DOHH2 (cell line): Measurements from ENCODE around the gene RAD52.
A peak's percentile ranks its signal among the peaks of the same experiment; 100 is the strongest.

ENCODE experiments used
- H3F3A ChIP-seq: fragments of 200-600 bp; sonication (generic), shearing (Covaris generic); 2 replicates; pipeline ENCODE4 v1.6.0; 2016; ENCODE audit warnings: antibody characterized with exemption, mild to moderate bottlenecking; ENCODE audit not compliant: control insufficient read depth, insufficient read depth
- H3K27ac ChIP-seq: fragments of 200-600 bp; sonication (generic); 2 replicates; pipeline ENCODE4 v1.5.1; 2014; ENCODE audit warnings: low read depth, mild to moderate bottlenecking, low read length, moderate library complexity
- H3K27me3 ChIP-seq: fragments of 200-600 bp; sonication (generic); 2 replicates; pipeline ENCODE4 v1.6.1; 2014; ENCODE audit warnings: mild to moderate bottlenecking, low read length, mixed read lengths; ENCODE audit not compliant: control insufficient read depth
- H3K36me3 ChIP-seq: fragments of 200-600 bp; sonication (generic); 2 replicates; pipeline ENCODE4 v1.6.1; 2014; ENCODE audit warnings: mild to moderate bottlenecking, low read length, moderate library complexity, mixed read lengths; ENCODE audit not compliant: control insufficient read depth
- H3K4me1 ChIP-seq: fragments of 200-600 bp; sonication (generic); 2 replicates; pipeline ENCODE4 v1.6.1; 2014; ENCODE audit warnings: mild to moderate bottlenecking, low read length, mixed read lengths; ENCODE audit not compliant: control insufficient read depth
- H3K4me2 ChIP-seq: fragments of 200-600 bp; sonication (generic); 2 replicates; pipeline ENCODE4 v1.6.0; 2014; ENCODE audit warnings: mild to moderate bottlenecking, low read length, moderate library complexity
- H3K4me3 ChIP-seq: fragments of 200-600 bp; sonication (generic); 2 replicates; pipeline ENCODE4 v1.5.1; 2014; ENCODE audit warnings: mild to moderate bottlenecking, low read length, mixed read lengths
- H3K79me2 ChIP-seq: fragments of 200-600 bp; sonication (generic); 2 replicates; pipeline ENCODE4 v1.6.1; 2014; ENCODE audit warnings: mild to moderate bottlenecking, low read length, mixed read lengths; ENCODE audit not compliant: control insufficient read depth
- H3K9me2 ChIP-seq: fragments of 200-600 bp; sonication (generic); replicated peaks from 2 replicates; pipeline ENCODE4 v1.6.1; 2014; ENCODE audit warnings: mild to moderate bottlenecking, low read length, mixed read lengths; ENCODE audit not compliant: control insufficient read depth
- H3K9me3 ChIP-seq: fragments of 200-600 bp; sonication (generic); 2 replicates; pipeline ENCODE4 v1.6.1; 2014; ENCODE audit warnings: antibody characterized with exemption, low read length, mixed read lengths; ENCODE audit not compliant: control insufficient read depth, insufficient read depth
- H4K20me1 ChIP-seq: fragments of 200-600 bp; sonication (generic); 2 replicates; pipeline ENCODE4 v1.6.0; 2014; ENCODE audit warnings: low read depth, mild to moderate bottlenecking, antibody characterized with exemption, low read length, moderate library complexity; ENCODE audit not compliant: control insufficient read depth, insufficient read depth
- EZH2phosphoT487 ChIP-seq: fragments of 200-600 bp; sonication (generic); IDR thresholded peaks from 2 replicates; pipeline ENCODE4 v1.6.1; 2017; ENCODE audit warnings: borderline replicate concordance, mild to moderate bottlenecking, antibody characterized with exemption, low read length, moderate library complexity, mixed read lengths
- TF ChIP-seq, protein P1 (sequence below): fragments of 200-600 bp; sonication (generic); IDR thresholded peaks from one replicate; pipeline ENCODE4 v1.5.1; 2014; ENCODE audit warnings: antibody characterized with exemption, mild to moderate bottlenecking, low read depth, low read length; ENCODE audit not compliant: poor library complexity, severe bottlenecking

The RAD52 gene

DNA sequence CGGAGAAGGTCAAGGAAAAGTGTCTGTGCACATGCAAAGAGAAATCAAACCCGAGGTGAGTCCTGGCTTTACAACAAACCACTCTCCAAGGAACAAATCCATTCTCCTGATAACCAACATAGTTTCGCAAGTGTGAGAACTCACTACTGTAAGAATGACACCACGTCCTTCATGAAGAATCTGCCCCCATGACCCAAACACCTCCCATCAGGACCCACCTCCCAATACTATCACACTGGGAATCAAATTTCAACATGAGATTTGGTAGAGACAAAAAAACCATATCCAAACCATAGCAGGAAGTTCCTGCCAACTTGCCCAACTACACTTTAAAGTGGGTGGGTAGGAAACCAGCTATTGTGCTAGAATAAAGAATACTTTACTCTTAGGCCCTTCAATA, 39.2 kb upstream of the RAD52 start:
- Histone ChIP-seq H3K9me2 (no peaks in the 10 kb centered on the region), H3K36me3 (0 out of 2 replicates have a peak, but pooled peaks cover 5% of the 10 kb centered on the region), H3K27me3 (no peaks in the 10 kb centered on the region), H3F3A (peaks cover 12% of the 10 kb centered on the region; the same call in 1 of the 2 replicates), H3K27ac (no peak overlapping the region), H3K9me3 (no peaks in the 10 kb centered on the region), H4K20me1 (no peaks in the 10 kb centered on the region), H3K4me3 (peak overlapping the region; percentile 81), H3K79me2 (peaks cover 43% of the 10 kb centered on the region), H3K4me2 (peak overlapping the region; percentile 82), H3K4me1 (peaks cover 31% of the 10 kb centered on the region)
- no peak for TF ChIP-seq EZH2phosphoT487
- TF ChIP-seq, protein P1, sequence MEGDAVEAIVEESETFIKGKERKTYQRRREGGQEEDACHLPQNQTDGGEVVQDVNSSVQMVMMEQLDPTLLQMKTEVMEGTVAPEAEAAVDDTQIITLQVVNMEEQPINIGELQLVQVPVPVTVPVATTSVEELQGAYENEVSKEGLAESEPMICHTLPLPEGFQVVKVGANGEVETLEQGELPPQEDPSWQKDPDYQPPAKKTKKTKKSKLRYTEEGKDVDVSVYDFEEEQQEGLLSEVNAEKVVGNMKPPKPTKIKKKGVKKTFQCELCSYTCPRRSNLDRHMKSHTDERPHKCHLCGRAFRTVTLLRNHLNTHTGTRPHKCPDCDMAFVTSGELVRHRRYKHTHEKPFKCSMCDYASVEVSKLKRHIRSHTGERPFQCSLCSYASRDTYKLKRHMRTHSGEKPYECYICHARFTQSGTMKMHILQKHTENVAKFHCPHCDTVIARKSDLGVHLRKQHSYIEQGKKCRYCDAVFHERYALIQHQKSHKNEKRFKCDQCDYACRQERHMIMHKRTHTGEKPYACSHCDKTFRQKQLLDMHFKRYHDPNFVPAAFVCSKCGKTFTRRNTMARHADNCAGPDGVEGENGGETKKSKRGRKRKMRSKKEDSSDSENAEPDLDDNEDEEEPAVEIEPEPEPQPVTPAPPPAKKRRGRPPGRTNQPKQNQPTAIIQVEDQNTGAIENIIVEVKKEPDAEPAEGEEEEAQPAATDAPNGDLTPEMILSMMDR = no peak

DNA sequence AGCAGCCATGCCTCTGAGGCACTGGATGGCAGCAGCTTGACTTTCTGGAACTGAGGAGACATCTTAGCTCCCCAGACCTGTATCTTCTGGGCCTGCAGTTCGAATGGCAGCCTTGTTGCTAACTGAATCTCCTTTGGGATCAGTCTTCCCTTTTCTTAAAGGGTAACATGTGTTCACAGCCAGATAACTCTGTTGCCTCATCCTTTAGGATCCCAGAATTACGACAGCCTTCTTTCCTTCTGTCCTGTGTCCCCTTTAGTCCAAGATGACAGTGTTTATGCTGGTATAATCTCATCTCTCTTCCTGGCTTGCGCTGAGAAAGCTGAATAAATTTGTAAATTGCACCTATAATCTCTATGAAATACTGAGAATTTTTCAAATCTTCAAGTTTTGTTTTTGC, 32.5 kb upstream of the RAD52 start:
- H4K20me1 ChIP-seq = no peaks in the 10 kb centered on the region
- no peak overlapping the region for H3K4me3 ChIP-seq
- TF ChIP-seq, protein P1 = no peak
- no peak for TF ChIP-seq EZH2phosphoT487
- H3K79me2 ChIP-seq = no peaks in the 10 kb centered on the region
- H3K9me2 ChIP-seq = no peaks in the 10 kb centered on the region
- no peaks in the 10 kb centered on the region for H3K4me1 ChIP-seq
- H3K4me2 ChIP-seq = no peak overlapping the region
- H3K36me3 ChIP-seq = no peaks in the 10 kb centered on the region
- no peaks in the 10 kb centered on the region for H3K9me3 ChIP-seq
- H3K27me3 ChIP-seq = no peaks in the 10 kb centered on the region
- H3K27ac ChIP-seq = no peak overlapping the region
- no peaks in the 10 kb centered on the region for H3F3A ChIP-seq

DNA sequence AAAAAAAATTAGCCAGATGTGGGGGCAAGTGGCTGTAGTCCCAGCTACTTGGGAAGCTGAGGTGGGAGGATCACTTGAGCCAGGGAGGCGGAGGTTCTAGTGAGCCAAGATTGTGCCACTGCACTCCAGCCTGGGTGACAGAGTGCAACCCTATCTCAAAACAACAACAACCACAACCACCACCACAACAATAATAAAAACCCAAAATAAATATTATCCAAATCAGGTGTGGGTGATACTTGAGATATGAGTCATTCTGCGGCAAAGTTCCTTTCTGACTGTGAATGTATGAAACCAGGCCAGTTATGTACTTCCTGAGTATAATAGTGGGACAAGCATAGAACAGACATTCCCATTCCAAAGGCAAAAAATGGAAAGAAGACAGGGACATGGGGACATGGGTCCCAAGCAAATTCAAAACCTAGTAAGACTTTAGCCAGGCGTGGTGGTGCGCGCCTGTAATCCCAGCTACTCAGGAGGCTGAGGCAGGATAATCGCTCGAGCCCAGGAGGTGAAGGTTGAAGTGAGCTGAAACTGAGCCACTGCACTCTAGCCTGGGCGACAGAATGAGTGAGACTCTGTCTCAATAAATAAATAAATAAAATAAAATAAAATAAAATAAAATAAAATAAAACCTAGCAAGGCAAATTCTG, 31.8 kb upstream of the RAD52 start:
- no peaks in the 10 kb centered on the region for H3K9me3 ChIP-seq
- H3K4me2 ChIP-seq = no peak overlapping the region
- H3K4me1 ChIP-seq = no peaks in the 10 kb centered on the region
- H3K4me3 ChIP-seq = no peak overlapping the region
- no peaks in the 10 kb centered on the region for H3K36me3 ChIP-seq
- H3K79me2 ChIP-seq = no peaks in the 10 kb centered on the region
- no peaks in the 10 kb centered on the region for H3K9me2 ChIP-seq
- no peaks in the 10 kb centered on the region for H3F3A ChIP-seq
- no peak overlapping the region for H3K27ac ChIP-seq
- no peaks in the 10 kb centered on the region for H3K27me3 ChIP-seq
- TF ChIP-seq EZH2phosphoT487 = no peak
- TF ChIP-seq, protein P1 = no peak
- no peaks in the 10 kb centered on the region for H4K20me1 ChIP-seq
